Neural progenitor cell (in vitro differentiated cells): ENCODE results near the gene GDF9.

Experiments
- EZH2 ChIP-seq: fragments of 200-600 bp; sonication (generic); IDR thresholded peaks from 2 replicates; pipeline ENCODE4 v1.6.1; 2017; ENCODE audit warnings: antibody characterized with exemption, mild to moderate bottlenecking, moderate library complexity
- TF ChIP-seq, protein P1 (sequence below): fragments of 200-600 bp; sonication (generic); IDR thresholded peaks from 2 replicates; pipeline ENCODE4 v1.5.1; 2017; ENCODE audit warnings: antibody characterized with exemption, mild to moderate bottlenecking

DNA sequence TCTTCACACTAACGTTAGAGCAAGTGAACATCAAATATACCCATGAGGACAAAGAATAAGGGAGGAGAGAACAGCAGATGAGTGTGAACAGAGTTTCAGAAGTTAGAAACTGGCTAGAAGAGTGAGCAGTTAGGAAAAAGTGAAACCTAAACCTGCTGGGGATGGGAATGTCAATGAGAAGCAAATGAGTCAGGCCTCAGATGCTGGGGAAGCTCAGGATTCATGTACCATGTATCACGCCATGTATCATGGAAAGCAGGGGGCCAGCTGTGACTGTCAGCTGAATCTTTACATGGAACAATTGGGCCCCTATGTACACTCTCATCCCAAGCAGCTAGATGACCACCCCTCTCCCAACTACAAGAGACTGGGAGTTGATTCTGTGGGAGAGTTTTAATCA lies 16.2 kb downstream of the GDF9 start:
- TF ChIP-seq, protein P1, sequence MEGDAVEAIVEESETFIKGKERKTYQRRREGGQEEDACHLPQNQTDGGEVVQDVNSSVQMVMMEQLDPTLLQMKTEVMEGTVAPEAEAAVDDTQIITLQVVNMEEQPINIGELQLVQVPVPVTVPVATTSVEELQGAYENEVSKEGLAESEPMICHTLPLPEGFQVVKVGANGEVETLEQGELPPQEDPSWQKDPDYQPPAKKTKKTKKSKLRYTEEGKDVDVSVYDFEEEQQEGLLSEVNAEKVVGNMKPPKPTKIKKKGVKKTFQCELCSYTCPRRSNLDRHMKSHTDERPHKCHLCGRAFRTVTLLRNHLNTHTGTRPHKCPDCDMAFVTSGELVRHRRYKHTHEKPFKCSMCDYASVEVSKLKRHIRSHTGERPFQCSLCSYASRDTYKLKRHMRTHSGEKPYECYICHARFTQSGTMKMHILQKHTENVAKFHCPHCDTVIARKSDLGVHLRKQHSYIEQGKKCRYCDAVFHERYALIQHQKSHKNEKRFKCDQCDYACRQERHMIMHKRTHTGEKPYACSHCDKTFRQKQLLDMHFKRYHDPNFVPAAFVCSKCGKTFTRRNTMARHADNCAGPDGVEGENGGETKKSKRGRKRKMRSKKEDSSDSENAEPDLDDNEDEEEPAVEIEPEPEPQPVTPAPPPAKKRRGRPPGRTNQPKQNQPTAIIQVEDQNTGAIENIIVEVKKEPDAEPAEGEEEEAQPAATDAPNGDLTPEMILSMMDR = no peak
- TF ChIP-seq EZH2 = no peak
